Midbrain (tissue), 1 donor: ENCODE data around the gene CNOT2.

Experiments
- DNase-seq: peaks from one replicate; lab custom pipeline; 2025; lab: John Stamatoyannopoulos, UW

Gene CNOT2, protein sequence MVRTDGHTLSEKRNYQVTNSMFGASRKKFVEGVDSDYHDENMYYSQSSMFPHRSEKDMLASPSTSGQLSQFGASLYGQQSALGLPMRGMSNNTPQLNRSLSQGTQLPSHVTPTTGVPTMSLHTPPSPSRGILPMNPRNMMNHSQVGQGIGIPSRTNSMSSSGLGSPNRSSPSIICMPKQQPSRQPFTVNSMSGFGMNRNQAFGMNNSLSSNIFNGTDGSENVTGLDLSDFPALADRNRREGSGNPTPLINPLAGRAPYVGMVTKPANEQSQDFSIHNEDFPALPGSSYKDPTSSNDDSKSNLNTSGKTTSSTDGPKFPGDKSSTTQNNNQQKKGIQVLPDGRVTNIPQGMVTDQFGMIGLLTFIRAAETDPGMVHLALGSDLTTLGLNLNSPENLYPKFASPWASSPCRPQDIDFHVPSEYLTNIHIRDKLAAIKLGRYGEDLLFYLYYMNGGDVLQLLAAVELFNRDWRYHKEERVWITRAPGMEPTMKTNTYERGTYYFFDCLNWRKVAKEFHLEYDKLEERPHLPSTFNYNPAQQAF

DNA sequence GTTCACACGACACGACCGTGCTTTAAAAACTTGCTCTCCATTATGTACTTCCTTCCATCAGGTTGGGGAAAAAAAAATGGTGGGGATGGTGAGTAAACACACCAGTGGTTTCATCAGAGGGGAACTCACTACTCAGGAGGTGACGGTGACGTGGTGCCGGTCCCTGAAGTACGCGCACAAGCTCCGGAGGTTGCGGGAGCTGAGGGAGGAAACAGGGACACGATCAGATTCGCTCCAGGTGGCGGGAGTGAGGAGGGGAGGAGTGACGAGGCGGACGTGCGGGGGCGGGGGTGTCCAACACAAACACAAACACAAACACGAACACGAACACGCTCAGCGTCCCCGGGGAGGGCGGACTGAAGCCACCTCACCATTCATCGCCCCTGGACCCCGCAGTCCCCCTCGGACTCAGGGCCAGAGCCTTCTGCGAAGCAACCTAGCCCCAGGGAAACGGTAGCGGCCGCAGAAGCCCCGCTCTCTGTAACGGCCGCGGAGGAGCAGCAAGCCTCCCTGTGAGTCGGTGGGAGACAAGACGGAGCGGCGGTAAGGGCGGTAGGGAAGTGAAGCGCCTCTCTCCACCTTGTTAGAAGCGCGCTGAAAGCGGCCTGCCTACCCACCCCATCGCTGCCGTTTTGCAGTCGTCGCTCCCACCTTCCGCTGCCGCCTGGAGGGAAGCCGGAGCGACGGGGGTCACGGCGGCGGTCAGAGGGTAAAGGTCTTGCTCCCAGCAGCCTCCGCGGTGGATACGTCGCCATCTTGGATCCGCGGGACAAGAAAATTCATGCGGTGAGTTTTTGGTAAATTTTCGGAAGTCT lies at the start of gene CNOT2:
Gene CNOT2, plus strand, starts transcription at position 739 of the 815 bp plus-strand sequence. CDS start 34,794 bp downstream, outside the sequence.
- peak; percentile 89 for DNase-seq

DNA sequence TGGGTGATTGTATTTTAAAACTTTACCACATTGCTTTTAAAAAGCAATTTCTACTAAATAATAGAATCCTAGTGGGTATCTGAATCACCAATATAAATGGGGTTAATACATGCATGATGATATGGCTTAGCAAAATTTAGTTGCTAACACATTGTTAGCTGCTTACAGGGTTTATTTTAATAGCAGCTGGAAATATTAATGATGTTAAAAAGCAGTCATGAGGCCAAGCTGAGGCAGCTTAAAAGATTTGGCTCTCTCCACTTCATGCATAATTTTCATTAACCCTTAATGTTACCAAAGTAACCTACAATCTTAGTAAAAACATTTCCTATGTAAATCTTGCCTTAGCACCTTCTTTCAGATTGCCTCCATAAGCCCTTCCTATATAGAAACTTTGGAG lies 49.2 kb upstream of the CNOT2 start:
- no peak for DNase-seq

DNA sequence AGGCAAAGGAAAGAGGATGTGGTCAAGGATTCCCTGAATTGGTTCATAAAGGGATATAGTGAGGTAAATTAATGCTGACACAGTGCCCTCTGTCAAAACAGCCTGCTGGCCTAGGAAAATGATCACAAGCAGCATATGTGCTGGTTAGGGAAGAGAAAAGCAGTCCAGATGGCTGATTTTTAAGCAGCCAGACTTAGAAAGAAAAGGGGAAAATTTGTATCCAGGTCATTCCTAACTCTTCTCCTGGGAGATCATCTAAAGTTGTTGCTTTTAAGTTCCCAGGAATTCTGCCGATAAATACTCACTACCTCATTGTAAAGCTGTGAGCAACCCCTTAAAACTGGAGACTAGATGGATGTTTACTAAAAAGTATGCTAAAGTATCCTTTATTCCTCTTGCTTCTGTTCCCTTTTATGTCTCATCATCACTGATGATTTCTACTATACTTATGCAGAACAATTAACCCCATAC lies 46.4 kb upstream of the CNOT2 start:
- DNase-seq, result peak; percentile 38

DNA sequence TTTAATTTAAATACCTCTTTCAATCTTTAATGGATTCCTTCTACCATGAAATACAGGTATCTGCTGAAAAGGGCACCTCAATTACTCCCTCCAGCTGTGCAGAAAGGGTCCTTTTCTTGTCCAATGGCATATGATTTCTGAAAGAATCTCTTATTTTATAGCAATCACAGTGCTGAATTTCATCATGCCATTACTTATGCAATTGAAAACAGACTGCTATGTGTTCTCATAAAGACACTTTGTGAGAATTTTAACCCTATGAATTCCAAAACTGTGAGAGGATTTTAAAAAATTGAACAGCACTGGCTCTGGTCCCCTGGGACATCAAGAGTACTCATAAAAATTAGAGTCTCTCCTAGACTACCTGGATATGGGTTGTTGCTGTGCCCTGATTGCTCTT lies 45.9 kb upstream of the CNOT2 start:
- DNase-seq, result peak; percentile 21

DNA sequence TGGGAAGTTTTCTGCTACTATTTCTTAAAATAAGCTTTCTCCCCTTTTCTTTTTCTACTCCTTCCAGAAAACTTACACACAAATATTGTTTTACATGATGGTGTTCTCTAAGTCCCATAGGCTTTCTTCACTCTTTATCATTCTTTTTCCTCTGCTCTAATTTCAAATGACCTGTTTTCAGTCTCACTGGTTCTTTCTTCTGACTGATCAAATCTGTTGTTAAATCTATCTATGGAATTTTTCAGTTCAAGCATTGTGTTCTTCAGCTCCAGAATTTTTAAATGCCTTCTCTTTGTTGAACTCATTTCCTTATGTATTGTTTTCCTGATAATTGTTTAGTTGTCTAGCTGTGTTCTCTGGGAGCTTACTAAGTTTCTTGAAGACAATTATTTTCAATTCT lies 29.5 kb upstream of the CNOT2 start:
- DNase-seq, result no peak

DNA sequence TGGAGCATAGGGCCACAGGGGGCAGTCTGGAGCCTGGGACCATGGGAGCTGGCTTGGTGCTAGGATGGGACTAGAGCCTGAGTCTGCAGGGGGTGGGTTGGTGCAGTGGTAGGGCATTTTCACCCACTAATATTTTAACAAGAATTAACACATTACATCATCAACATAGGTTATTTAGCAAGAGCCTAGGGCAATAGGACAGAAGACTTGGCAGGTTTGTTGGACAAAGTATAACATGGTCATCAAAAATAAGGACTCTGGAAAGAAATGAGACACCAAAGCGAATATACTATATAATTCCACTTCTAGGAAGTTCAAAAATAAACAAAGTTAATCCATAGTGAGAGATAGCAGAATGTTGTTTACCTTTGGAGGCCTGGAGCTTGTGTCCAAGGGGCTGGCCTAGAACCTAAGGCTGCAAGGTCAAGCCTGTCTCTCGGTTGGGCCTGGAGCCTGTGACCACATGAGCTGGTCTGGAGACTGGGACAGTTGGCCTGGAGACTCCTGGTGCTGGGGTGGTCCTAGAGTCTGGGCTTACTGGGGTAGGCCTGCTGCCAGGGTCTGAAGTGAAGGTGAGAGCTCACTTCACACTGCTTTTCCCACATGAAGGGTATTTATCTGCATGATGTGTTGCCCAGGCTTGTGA lies 28.1 kb upstream of the CNOT2 start:
- DNase-seq, result no peak

DNA sequence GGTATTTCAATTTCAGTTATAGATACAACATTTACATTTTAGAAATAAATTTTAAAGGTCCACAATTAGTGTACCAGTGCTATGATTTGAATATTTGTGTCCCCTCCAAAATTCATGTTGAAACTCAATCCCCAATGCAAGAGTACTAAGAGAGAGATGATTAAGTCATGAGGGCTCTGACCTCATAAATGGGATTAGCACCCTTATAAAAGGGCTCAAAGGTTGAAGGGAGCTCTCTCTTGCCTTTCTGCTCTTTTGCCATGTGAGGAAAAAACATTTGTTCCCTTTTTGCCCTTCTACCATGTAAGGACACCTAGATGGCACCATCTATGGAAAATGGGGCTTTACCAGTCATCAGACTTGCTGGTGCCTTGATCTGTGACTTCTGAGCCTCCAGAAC lies 25.8 kb upstream of the CNOT2 start:
- DNase-seq, result no peak

DNA sequence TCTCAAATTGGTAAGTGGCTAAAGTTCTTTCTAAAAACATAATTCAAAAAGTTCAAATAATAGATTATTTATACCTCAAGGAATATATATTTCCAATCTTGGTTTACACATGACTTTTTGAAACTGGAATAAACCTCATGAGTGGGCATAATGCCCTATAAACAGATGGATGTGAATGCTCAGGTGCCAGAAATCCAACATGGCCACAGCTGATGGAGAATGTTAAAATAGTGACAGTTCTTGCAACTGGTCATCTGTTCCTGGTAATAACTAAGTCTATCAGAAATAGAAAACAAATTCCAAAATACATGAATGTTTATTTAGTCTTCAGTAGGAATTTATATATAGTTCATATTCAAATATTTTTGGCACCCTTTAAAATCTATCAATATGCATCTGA lies 21.6 kb upstream of the CNOT2 start:
- DNase-seq, result no peak

DNA sequence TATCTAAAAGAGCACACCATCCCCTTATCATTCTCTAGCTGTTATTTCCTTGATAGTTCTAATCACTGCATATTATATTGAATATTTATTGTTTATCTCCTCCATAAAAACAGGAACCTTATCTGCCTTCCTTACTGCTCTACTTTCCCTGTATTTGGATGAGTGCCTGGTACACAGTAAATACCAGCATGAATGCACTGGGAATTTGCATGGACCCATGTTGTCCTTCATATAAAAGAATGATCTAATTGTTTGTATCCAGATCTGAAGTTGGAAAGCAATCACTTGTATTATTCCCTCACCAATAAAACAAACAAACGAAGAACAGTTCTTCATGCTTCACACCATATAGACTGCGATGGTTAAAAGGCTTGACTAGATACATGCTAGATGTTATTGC lies 15.3 kb upstream of the CNOT2 start:
- no peak for DNase-seq

DNA sequence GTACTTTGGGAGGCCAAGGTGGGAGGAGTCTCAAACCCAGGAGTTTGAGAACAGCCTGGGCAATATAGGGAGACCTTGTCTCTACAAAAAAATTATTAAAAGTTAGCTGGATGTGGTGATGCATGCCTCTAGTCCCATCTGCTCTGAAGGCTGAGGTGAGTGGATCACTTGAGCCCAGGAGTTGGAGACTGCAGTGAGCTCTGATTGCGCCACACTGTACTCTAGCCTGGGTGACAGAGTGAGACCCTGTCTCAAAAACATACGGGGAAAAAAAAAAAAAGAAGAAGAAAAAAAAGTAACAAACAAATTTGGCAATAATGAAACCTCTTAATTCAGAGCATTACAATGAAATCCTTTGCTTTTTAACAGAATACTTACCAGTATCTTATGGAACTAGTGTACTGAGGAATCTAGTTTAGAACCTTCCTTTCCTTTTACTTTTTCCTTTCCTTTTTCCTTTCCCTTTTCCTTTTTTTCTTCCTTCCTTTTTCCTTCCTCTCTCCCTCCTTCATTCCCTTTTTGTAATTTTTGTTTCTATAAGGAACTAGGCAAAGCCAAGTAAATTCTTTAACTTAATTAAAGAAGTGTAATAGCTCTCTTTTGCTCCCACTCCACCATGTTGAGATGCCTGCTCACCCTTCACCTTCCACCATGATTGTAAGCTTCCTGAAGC lies 12.2 kb upstream of the CNOT2 start:
- DNase-seq, result no peak

DNA sequence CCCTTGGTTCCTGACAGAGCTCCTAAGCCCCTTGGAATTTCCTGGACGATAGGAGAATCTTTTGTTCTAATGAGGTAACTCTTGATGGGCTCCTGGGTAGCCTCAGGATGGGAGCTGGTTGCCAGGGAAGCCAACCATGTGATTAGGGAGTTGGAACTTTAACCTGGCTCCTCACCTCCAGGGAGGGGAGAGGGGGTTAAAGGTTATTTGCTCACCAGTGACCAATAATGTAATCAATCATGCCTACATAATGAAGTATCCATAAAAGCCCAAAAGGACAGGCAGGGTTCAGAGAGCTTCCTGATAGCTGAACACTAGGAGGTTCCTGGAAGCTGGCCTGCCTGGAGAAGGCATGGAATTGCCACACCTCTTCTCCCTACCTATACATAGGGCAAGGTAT lies 6.2 kb upstream of the CNOT2 start:
- DNase-seq, result no peak

DNA sequence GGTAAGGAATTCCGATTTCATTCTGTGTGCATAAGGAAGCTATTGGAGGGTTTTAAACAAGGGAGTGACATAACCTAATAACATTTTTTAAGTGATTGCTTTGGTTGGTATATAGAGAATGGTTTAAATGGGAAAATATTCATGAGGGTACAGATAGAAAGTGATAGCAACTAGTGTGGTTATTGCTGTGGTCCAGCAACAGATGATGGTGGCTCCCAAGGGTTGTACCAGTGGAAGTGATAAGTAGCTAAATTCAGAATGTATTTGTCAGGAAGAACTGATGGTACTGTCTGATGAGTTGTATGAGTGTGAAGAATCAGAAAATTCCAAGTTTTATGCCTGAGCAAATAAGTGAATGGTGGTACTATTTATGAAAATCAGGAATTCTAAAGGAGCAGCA lies 2.6 kb upstream of the CNOT2 start:
- DNase-seq, result no peak

DNA sequence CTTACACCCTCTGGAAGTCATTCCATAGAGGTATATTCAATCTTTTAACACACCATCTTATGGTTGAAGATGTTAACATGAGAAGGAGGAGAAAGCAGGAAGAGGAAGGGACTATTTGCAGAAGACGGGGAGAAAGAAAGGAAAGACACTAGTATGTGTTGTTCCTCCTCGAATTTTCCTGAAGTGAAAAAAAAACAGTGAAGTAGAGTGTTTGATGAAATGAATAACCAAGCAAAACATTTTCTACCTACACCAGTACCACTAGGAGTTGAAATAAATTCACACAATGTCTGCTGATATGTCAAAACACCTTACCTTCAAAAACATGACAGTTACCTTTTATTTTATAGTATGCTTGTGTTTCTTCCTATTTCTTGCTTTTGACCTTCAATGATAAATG lies 1.4 kb upstream of the CNOT2 start:
- no peak for DNase-seq

DNA sequence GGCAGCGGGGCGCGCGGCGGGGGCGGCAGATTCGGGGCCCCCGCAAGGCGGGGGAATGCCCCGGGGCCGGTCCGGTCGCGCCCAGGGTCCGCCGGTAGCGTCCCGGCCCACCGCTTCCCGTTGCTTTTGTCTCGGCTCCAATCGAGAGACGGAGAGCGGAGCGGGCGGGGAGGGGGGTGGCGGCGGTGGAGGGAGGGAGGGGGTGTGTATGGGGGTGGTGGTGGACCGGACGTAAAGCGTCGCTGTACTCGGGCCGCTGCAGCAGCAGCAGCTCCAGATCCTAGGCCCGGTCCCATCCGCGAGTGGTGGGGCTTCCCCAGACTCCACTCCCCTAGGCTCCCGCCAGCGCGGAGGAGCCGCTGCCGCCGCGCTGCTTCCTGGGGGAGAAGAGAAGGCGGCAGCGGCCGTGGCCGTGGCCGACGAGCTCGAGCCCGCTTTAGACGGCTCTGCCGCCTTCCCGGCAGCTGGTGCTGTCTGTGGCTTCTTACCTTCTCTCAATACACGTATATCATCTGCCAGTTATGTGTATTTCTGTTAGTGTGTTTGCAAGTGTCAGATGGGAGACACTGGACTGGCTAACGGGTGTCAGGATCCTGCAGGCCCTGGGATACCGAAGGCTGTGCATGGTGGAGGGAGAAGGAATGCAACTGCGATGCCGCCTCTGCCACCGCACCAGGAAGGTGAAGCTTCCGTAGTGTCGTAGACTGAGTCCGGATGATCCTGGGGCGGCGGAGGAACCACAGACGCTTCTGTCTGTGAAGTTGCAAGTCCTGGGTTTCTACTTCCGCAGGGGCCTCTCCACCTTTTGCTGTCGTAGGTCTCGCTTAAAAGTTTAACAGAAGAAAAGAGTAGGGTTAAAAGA lies 508 bp downstream of the CNOT2 start:
- peak; percentile 79 for DNase-seq

DNA sequence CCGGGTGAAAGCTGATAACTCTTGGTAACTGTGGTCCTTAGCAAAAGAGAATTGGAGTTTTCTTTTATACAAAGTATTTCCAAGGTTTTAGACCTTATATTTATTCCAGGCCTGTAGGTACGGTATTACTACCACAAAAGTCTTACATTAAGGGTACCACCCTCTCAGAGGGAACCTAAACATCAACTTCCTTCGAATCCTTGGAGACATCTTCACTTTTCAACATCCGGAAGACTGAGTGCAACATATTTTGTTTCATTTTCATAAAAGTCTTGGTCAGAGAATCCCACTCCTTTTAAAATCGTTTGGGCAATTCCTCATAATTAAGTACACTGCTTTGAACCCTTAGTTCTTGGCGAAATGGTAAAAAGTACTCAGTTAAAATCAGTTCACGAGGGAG lies 1.2 kb downstream of the CNOT2 start:
- DNase-seq, result no peak

DNA sequence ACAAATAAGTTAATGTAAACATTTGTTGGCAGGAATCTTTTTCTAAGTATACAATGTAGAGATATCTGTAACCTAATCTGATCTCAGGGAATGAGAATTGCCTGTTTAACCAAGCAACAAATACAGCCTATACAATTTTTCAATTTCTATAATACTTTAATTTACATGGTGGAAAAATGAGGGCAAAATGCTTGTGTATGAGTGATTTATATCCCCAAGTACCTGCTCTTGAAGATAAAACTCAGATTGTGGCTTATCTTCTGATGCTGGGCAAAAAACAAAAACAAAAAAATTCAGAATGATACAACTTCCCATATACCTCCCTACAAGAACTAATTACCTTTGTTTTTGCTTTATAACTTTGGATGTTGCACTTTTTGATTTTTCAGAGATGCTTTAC lies 2.2 kb downstream of the CNOT2 start:
- no peak for DNase-seq

DNA sequence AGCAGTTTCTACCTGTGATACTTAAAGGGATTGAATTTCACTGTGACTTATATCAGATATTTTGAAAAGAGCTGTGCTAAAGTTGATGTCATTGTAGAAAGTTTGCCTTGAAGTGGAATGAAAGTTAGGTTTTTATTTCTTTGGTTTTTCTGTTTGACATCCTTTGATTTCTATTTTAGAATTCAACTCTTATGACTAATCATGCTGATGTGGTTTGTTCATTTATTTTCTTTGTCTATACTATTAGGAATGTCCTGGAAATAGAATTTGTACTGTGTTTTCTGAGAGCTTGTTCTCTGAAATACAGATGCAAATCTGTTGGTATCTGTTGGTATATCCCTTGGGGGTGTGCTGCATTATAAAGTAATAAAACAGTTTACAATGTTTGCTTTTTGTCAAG lies 3.3 kb downstream of the CNOT2 start:
- DNase-seq, result no peak

DNA sequence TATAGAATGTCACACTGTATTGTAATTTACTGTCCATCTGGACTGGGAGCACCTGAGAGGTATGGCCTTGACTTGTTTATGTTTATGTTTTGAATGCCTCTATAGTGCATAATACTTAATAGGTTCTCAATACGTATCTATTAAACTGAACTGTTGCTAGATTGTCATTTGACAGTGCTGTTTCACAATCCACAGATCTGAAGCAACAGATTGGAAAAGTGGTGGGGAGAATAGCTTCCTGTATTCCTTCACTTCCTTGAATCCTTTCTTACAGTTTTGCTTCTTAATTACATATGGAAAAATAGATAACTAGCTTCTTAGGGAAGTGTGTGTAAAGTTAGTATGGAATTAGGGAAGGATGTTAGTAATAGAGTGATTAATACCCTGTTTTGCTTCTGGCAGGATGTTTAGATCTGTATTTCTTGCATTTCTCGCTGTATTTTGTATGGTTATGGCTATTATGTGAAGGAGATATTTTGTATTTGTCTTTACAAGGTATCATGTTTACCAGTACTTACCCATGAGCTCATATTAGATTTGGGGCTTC lies 4.5 kb downstream of the CNOT2 start:
- DNase-seq, result no peak

DNA sequence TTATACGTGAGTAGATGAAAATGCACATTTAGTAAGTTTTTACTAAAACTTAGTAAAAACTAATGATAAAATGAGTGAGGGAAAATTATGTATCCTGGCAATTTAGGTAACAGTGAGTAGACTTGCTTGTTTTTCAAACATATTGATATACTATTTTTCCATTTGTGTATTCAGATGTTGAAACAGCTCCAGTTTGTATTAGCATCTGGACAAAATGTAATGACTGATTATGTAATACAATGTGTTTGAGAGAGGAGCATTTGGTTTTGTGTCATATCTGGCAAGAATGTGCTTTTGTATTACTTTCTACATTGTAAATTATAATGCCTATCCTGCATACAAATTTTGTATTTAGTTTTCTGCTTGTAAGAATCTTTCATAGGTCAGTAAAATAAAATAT lies 5.6 kb downstream of the CNOT2 start:
- no peak for DNase-seq

DNA sequence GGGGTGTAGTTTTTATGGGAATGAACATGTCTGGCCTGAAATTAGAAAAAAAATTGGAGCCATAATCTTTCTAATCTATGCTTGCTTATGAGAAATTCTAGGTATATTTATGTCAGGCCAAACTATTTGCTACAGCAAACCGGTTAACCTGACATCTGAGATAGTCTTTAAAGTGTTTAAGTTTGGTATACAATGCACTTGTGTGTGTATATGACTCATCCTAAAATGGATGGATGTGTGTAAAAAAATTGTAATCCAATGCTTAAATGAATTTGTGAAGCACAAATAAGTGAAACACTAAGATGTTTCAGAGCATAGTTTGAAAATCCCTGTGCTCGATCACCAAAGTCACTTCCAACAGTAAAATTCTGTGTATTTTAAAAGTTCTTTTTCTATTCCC lies 6.7 kb downstream of the CNOT2 start:
- no peak for DNase-seq

DNA sequence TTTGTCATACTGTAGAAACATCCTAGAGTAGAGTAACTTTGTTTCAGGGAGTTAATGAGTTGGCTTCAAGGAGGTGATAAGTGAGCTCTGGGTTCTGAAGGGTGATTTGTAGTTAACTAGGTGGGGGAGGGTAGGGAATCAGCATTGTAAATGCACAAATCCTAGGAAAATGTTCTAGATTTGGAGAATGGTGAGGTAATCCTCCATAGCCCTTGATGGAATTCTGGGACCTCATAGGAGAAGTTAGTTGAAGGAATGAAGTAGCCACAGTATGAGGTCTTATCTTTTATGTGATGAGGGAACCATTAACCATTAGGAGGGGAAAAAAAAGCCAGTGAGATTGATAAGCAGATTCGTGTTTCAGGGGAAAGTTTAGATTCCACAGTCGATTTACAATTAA lies 8.0 kb downstream of the CNOT2 start:
- no peak for DNase-seq
